Measurements from ENCODE around the gene FXR2. TPM values are rescaled to one million over a fixed set of nuclear protein-coding genes. Genes with fewer than 3 reads are reported as not detected.
A peak's percentile ranks its signal among the peaks of the same experiment; 100 is the strongest.

FXR2 gene
- total RNA-seq, 1 experiment from 2014 or later = 36.4 TPM

DNA sequence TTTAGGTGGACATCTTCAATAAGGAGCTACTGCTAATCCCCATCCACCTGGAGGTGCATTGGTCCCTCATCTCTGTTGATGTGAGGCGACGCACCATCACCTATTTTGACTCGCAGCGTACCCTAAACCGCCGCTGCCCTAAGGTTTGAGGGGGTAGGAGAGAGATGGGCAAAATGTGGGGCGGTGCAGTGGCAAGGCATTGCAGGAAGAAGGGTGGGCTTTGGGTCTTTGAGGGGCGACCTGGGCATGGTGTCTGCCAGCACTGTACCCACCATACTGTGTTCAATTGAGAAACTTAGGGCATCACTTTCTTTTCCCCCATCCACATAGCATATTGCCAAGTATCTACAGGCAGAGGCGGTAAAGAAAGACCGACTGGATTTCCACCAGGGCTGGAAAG, 44.3 kb downstream of the FXR2 start:
- no peak overlapping the region for H3K14ac ChIP-seq (ENCODE audit: insufficient read depth, low read length)
- H3K36me3 Mint-ChIP-seq (ENCODE audit: insufficient read depth in 1 of 3, low read depth in 3 of 3) = peaks cover 54 to 88% (median 77%) of the 10 kb centered on the region in 3 experiments

More for the DNA sequence above, 44.3 kb downstream of the FXR2 start:
- H3K27ac Mint-ChIP-seq = peak overlapping the region in 2 of 3 experiments; percentile 23 to 25; a peak in 3 of 7 replicates
- H2AFZ ChIP-seq (ENCODE audit: low read length) = no peak overlapping the region
- no CpG with 5 or more reads among the region's 10 CpGs for WGBS (ENCODE audit: extremely low coverage, insufficient read length, low lambda C conversion rate)
- peaks cover 21% of the 10 kb centered on the region; the same call in 1 of the 2 replicates for H3K79me2 ChIP-seq (ENCODE audit: insufficient read depth, low read length)
- TF ChIP-seq, protein P1, sequence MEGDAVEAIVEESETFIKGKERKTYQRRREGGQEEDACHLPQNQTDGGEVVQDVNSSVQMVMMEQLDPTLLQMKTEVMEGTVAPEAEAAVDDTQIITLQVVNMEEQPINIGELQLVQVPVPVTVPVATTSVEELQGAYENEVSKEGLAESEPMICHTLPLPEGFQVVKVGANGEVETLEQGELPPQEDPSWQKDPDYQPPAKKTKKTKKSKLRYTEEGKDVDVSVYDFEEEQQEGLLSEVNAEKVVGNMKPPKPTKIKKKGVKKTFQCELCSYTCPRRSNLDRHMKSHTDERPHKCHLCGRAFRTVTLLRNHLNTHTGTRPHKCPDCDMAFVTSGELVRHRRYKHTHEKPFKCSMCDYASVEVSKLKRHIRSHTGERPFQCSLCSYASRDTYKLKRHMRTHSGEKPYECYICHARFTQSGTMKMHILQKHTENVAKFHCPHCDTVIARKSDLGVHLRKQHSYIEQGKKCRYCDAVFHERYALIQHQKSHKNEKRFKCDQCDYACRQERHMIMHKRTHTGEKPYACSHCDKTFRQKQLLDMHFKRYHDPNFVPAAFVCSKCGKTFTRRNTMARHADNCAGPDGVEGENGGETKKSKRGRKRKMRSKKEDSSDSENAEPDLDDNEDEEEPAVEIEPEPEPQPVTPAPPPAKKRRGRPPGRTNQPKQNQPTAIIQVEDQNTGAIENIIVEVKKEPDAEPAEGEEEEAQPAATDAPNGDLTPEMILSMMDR (conservative IDR thresholded peaks at IDR 0.05) = no peak
- H4K20me1 ChIP-seq (ENCODE audit: control insufficient read depth, insufficient read depth, insufficient read length) = no peaks in the 10 kb centered on the region
- H2AK5ac ChIP-seq (ENCODE audit: insufficient read length, low read length) = no peak overlapping the region
- H3K27me3 ChIP-seq (ENCODE audit: insufficient read depth, low read length) = no peaks in the 10 kb centered on the region
- H3K18ac ChIP-seq (ENCODE audit: insufficient read length, low read depth, low read length) = no peak overlapping the region
- peak overlapping the region in 1 of 2 experiments; percentile 60; a peak in 2 of 5 replicates for H3K4me3 Mint-ChIP-seq
- H3K4me1 ChIP-seq (ENCODE audit: insufficient read depth, low read length) = peaks cover 4% of the 10 kb centered on the region; the same call in 1 of the 2 replicates
- no peak overlapping the region for H4K5ac ChIP-seq (ENCODE audit: insufficient read length, low read depth, low read length)
- no peak overlapping the region for H3K56ac ChIP-seq (ENCODE audit: insufficient read length, low read depth, low read length)
- peaks cover 3 to 7% of the 10 kb centered on the region in 2 experiments; a peak in 3 of 5 replicates for H3K9me3 Mint-ChIP-seq
- no peak overlapping the region for H2BK20ac ChIP-seq (ENCODE audit: low read depth, low read length, poor library complexity, severe bottlenecking)
- DNase-seq = no peak
- H2BK12ac ChIP-seq (ENCODE audit: insufficient read length, low read depth, low read length) = no peak overlapping the region
- no peak overlapping the region for H3K23ac ChIP-seq (ENCODE audit: insufficient read length, low read depth, low read length)
- no peak overlapping the region for H4K8ac ChIP-seq (replicated peaks; ENCODE audit: insufficient read length, low read depth, low read length)
- peaks cover 2% of the 10 kb centered on the region for H3K79me1 ChIP-seq (ENCODE audit: insufficient read depth, low read depth, low read length, poor library complexity, severe bottlenecking)
- no peak overlapping the region for H2BK5ac ChIP-seq (ENCODE audit: insufficient read length, low read length)
- H3K4me1 Mint-ChIP-seq = peaks cover 22 to 25% of the 10 kb centered on the region in 2 experiments
- no peak overlapping the region for H3T11ph ChIP-seq (ENCODE audit: low read length)
- H4K91ac ChIP-seq (ENCODE audit: insufficient read length, low read depth, low read length) = no peak overlapping the region
- no peak overlapping the region for H3K4ac ChIP-seq (ENCODE audit: low read depth, low read length)
- no peak overlapping the region for H3K4me2 ChIP-seq (ENCODE audit: insufficient read depth, insufficient read length, low read length)
- no peak overlapping the region for H3K9ac ChIP-seq (ENCODE audit: extremely low read depth, insufficient read length, low read length)
- H3K27me3 Mint-ChIP-seq (ENCODE audit: low read depth) = peaks cover 8% of the 10 kb centered on the region
- no peak overlapping the region for H2BK120ac ChIP-seq (ENCODE audit: low read depth, low read length, poor library complexity, severe bottlenecking)
- no peak overlapping the region for H2BK15ac ChIP-seq (ENCODE audit: low read depth, low read length)
- H3K9me3 ChIP-seq (ENCODE audit: control insufficient read depth, low read depth, low read length) = no peaks in the 10 kb centered on the region
- peaks cover 5% of the 10 kb centered on the region for H3K23me2 ChIP-seq (ENCODE audit: insufficient read length, low read depth, low read length, poor library complexity, severe bottlenecking)
- H3K27ac ChIP-seq (ENCODE audit: insufficient read length, low read depth, low read length) = no peak overlapping the region

Data from H9 (cell line).